ENCODE results near the gene CTDNEP1.

CTDNEP1 gene

GRCh38 chr17:7211491-7212273, 39.9 kb downstream of the CTDNEP1 start:
- ChIA-PET CTCF (interaction anchor here (0.7 kb wide), 1 partner anchor 9 kb away, joined by 3 read pairs; no protein-coding TSS in a partner anchor), POLR2A (no interaction called here)
- Histone ChIP-seq H3K27ac (ENCODE audit: insufficient read depth in 1 of 2, low read depth in 1 of 2, low read length in 2 of 2, poor library complexity in 1 of 2, severe bottlenecking in 2 of 2) (no peak overlapping the region), H3K4me1 (ENCODE audit: control extremely low read depth in 1 of 4, control insufficient read depth in 4 of 4, insufficient read depth in 4 of 4, low read length in 3 of 4) (peaks cover 8 to 36% (median 29%) of the 10 kb centered on the region in 4 experiments), H3K27me3 (replicated peaks in 2 of 5; ENCODE audit: control insufficient read depth in 4 of 5, insufficient read depth in 5 of 5, low read length in 4 of 5) (no peaks in the 10 kb centered on the region), H3K4me3 (ENCODE audit: control insufficient read depth in 1 of 7, extremely low read depth in 1 of 7, insufficient read depth in 4 of 7, low read depth in 2 of 7, low read length in 6 of 7) (no peak overlapping the region), H3K36me3 (ENCODE audit: control insufficient read depth in 4 of 4, insufficient read depth in 4 of 4, low read length in 3 of 4) (peaks cover 0 to 5% (median 0%) of the 10 kb centered on the region in 4 experiments), H3K9me3 (ENCODE audit: control extremely low read depth in 1 of 5, control insufficient read depth in 4 of 5, insufficient read depth in 2 of 5, low read depth in 1 of 5, low read length in 4 of 5) (no peaks in the 10 kb centered on the region)
- WGBS (ENCODE audit: insufficient coverage): 75% methylated on average over 8 of the region's 37 CpGs
- DNase-seq: no peak

DNA sequence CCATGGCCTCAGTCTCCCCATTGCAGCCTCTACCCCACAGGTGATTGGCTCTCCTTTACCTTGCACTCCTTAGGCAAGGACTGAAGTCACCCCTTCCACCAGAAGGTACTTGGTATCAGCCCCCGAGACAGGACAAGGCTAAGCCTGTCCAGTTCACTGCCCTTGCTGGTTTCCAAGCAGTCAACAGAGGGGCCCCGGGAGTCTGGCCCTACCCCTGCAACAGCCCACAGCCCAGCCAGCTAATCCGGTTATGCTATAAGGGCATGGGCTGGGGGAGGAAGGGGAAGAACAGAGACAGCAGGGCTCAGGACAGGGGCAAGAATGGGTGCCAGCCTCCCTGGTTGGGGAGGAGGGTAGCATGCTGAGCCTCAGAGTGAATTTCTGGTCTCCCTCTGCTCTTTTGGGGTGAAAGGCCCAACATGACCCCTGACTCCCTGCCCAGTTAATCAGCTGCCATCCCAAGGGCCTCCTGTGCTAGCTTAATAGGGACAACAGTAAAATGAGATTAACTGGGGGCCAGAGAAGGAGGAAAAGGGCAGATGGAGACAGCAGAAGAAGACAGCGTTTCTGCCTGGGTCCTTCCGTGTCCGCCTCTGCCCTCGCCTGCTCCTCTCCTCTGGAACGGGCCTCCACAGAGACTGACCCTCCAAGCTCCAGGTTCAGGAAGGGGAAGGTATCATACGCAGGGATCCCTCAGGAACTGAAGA, 42.6 kb downstream of the CTDNEP1 start:
- 96% methylated on average over 8 of the region's 9 CpGs for WGBS (ENCODE audit: insufficient coverage)
- Histone ChIP-seq H3K9me3 (ENCODE audit: control extremely low read depth in 1 of 5, control insufficient read depth in 4 of 5, insufficient read depth in 2 of 5, low read depth in 1 of 5, low read length in 4 of 5) (no peaks in the 10 kb centered on the region), H3K4me3 (ENCODE audit: control insufficient read depth in 1 of 7, extremely low read depth in 1 of 7, insufficient read depth in 4 of 7, low read depth in 2 of 7, low read length in 6 of 7) (no peak overlapping the region), H3K4me1 (ENCODE audit: control extremely low read depth in 1 of 4, control insufficient read depth in 4 of 4, insufficient read depth in 4 of 4, low read length in 3 of 4) (peaks cover 2 to 26% (median 20%) of the 10 kb centered on the region in 4 experiments), H3K36me3 (ENCODE audit: control insufficient read depth in 4 of 4, insufficient read depth in 4 of 4, low read length in 3 of 4) (peaks cover 0 to 6% (median under 1%) of the 10 kb centered on the region in 4 experiments), H3K27ac (ENCODE audit: insufficient read depth in 1 of 2, low read depth in 1 of 2, low read length in 2 of 2, poor library complexity in 1 of 2, severe bottlenecking in 2 of 2) (no peak overlapping the region), H3K27me3 (replicated peaks in 2 of 5; ENCODE audit: control insufficient read depth in 4 of 5, insufficient read depth in 5 of 5, low read length in 4 of 5) (no peaks in the 10 kb centered on the region)
- POLR2A ChIA-PET: no interaction called here
- CTCF ChIA-PET: interaction anchor here (1.5 kb wide), 1 partner anchor 163 kb away, joined by 3 read pairs; no protein-coding TSS in a partner anchor
- no peak for DNase-seq

DNA sequence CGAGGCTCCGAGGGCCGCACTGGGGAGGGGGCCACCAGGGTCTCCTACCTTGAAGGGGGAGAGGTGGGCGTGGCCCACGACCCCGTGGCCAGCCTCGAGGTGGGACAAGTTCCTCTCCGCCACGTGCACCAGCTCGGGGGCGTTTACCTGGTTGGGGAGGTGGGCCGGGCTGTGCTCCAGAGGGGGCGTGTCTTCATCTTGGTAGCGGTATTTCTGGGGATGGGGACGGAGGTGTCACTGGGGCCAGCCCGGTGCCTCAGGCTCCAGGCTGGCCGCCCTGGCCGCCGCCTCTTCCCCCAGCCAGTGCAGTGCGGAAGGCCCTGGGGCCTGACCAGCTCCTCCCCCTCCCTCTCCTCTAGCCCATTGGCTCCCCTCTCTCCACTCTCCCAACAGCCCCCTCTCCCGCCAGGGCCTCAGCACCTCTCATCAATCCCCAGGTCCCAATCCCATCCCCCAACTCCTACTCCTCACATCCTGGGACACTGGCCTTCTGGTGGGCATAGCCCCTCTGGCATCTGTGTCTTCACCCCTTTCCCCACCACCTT, 43.4 kb downstream of the CTDNEP1 start:
- WGBS (ENCODE audit: insufficient coverage): 91% methylated on average over 17 of the region's 21 CpGs
- H3K4me1 ChIP-seq (ENCODE audit: control extremely low read depth in 1 of 4, control insufficient read depth in 4 of 4, insufficient read depth in 4 of 4, low read length in 3 of 4): peaks cover 0 to 18% (median 13%) of the 10 kb centered on the region in 4 experiments
- H3K27ac ChIP-seq (ENCODE audit: insufficient read depth in 1 of 2, low read depth in 1 of 2, low read length in 2 of 2, poor library complexity in 1 of 2, severe bottlenecking in 2 of 2): no peak overlapping the region
- POLR2A ChIA-PET: no interaction called here
- H3K9me3 ChIP-seq (ENCODE audit: control extremely low read depth in 1 of 5, control insufficient read depth in 4 of 5, insufficient read depth in 2 of 5, low read depth in 1 of 5, low read length in 4 of 5): no peaks in the 10 kb centered on the region
- no peaks in the 10 kb centered on the region for H3K27me3 ChIP-seq (replicated peaks in 2 of 5; ENCODE audit: control insufficient read depth in 4 of 5, insufficient read depth in 5 of 5, low read length in 4 of 5)
- CTCF ChIA-PET: interaction anchor here (0.8 kb wide), 1 partner anchor 12 kb away, joined by 3 read pairs; the partner anchor contains the start of genes ACADVL and DLG4
- no peak overlapping the region for H3K4me3 ChIP-seq (ENCODE audit: control insufficient read depth in 1 of 7, extremely low read depth in 1 of 7, insufficient read depth in 4 of 7, low read depth in 2 of 7, low read length in 6 of 7)
- DNase-seq: no peak
- peaks cover 0 to 14% (median 6%) of the 10 kb centered on the region in 4 experiments for H3K36me3 ChIP-seq (ENCODE audit: control insufficient read depth in 4 of 4, insufficient read depth in 4 of 4, low read length in 3 of 4)

- ChIA-PET CTCF (interaction anchor here (0.8 to 1.1 kb wide), 3 partner anchors 12 to 285 kb away, joined by 3 read pairs; partner anchors contain the start of genes ACADVL and DLG4), POLR2A (no interaction called here)
These were observed 44.2 kb downstream of the CTDNEP1 start for GRCh38 chr17:7207120-7208001.

GRCh38 chr17:7205561-7205960, 46.0 kb downstream of the CTDNEP1 start:
- Histone ChIP-seq H3K36me3 (ENCODE audit: control insufficient read depth in 4 of 4, insufficient read depth in 4 of 4, low read length in 3 of 4) (peaks cover 6 to 30% (median 20%) of the 10 kb centered on the region in 4 experiments), H3K27ac (ENCODE audit: insufficient read depth in 1 of 2, low read depth in 1 of 2, low read length in 2 of 2, poor library complexity in 1 of 2, severe bottlenecking in 2 of 2) (peak overlapping the region; percentile 25 to 77), H3K27me3 (replicated peaks in 2 of 5; ENCODE audit: control insufficient read depth in 4 of 5, insufficient read depth in 5 of 5, low read length in 4 of 5) (no peaks in the 10 kb centered on the region), H3K9me3 (ENCODE audit: control extremely low read depth in 1 of 5, control insufficient read depth in 4 of 5, insufficient read depth in 2 of 5, low read depth in 1 of 5, low read length in 4 of 5) (no peaks in the 10 kb centered on the region), H3K4me3 (ENCODE audit: control insufficient read depth in 1 of 7, extremely low read depth in 1 of 7, insufficient read depth in 4 of 7, low read depth in 2 of 7, low read length in 6 of 7) (peak overlapping the region in 3 of 7 experiments; percentile 58 to 78 (median 64)), H3K4me1 (ENCODE audit: control extremely low read depth in 1 of 4, control insufficient read depth in 4 of 4, insufficient read depth in 4 of 4, low read length in 3 of 4) (peaks cover 0 to 17% (median 11%) of the 10 kb centered on the region in 4 experiments)
- ChIA-PET CTCF (no interaction called here), POLR2A (no interaction called here)
- DNase-seq: no peak
- 87% methylated on average over 10 of the region's 15 CpGs for WGBS (ENCODE audit: insufficient coverage)

More at GRCh38 chr17:7207120-7208001, 44.2 kb downstream of the CTDNEP1 start:
- Histone ChIP-seq H3K36me3 (ENCODE audit: control insufficient read depth in 4 of 4, insufficient read depth in 4 of 4, low read length in 3 of 4) (peaks cover 6 to 22% (median 12%) of the 10 kb centered on the region in 4 experiments), H3K9me3 (ENCODE audit: control extremely low read depth in 1 of 5, control insufficient read depth in 4 of 5, insufficient read depth in 2 of 5, low read depth in 1 of 5, low read length in 4 of 5) (no peaks in the 10 kb centered on the region), H3K4me3 (ENCODE audit: control insufficient read depth in 1 of 7, extremely low read depth in 1 of 7, insufficient read depth in 4 of 7, low read depth in 2 of 7, low read length in 6 of 7) (no peak overlapping the region), H3K27me3 (replicated peaks in 2 of 5; ENCODE audit: control insufficient read depth in 4 of 5, insufficient read depth in 5 of 5, low read length in 4 of 5) (no peaks in the 10 kb centered on the region), H3K27ac (ENCODE audit: insufficient read depth in 1 of 2, low read depth in 1 of 2, low read length in 2 of 2, poor library complexity in 1 of 2, severe bottlenecking in 2 of 2) (no peak overlapping the region), H3K4me1 (ENCODE audit: control extremely low read depth in 1 of 4, control insufficient read depth in 4 of 4, insufficient read depth in 4 of 4, low read length in 3 of 4) (peaks cover 0 to 18% (median 13%) of the 10 kb centered on the region in 4 experiments)
- 100% methylated on average over 11 of the region's 24 CpGs for WGBS (ENCODE audit: insufficient coverage)
- no peak for DNase-seq

DNA sequence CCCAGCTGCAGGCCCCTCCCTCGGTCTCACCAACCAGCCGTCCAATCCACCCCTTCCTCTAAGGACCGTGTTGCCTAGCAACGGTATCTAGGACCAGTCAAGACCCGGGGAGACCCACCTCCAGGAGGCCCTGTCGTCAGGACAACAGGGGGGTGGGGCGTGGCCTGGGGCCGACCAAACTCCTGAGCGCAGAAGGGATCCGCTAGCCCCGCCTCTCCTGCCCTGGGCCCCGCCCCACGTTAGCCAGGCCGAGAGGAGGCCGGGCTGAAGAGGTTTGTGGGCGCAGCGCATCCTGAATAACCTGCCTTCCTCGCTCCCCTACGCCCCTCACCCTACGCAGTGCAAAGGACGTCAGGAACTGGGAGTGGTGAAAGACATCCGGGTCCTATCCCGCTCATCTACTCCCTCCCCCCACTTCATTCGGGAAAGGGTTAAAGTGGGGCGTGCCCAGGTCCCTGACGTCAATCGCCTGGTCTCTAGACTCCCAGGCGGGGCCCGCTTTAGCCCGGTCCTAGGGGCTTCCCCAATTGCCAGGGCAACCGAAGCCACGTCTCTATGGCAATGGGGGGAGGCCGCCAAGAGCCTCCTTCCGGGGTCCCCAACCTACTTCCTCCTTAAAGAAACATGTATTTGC, 46.6 kb downstream of the CTDNEP1 start:
- ChIA-PET POLR2A (no interaction called here), CTCF (no interaction called here)
- no peaks in the 10 kb centered on the region for H3K9me3 ChIP-seq (ENCODE audit: control extremely low read depth in 1 of 5, control insufficient read depth in 4 of 5, insufficient read depth in 2 of 5, low read depth in 1 of 5, low read length in 4 of 5)
- H3K36me3 ChIP-seq (ENCODE audit: control insufficient read depth in 4 of 4, insufficient read depth in 4 of 4, low read length in 3 of 4): peaks cover 6 to 28% (median 18%) of the 10 kb centered on the region in 4 experiments
- peak overlapping the region; percentile 25 to 77 for H3K27ac ChIP-seq (ENCODE audit: insufficient read depth in 1 of 2, low read depth in 1 of 2, low read length in 2 of 2, poor library complexity in 1 of 2, severe bottlenecking in 2 of 2)
- peak overlapping the region in 6 of 7 experiments; percentile 13 to 78 (median 54) for H3K4me3 ChIP-seq (ENCODE audit: control insufficient read depth in 1 of 7, extremely low read depth in 1 of 7, insufficient read depth in 4 of 7, low read depth in 2 of 7, low read length in 6 of 7)
- no peaks in the 10 kb centered on the region for H3K27me3 ChIP-seq (replicated peaks in 2 of 5; ENCODE audit: control insufficient read depth in 4 of 5, insufficient read depth in 5 of 5, low read length in 4 of 5)
- DNase-seq: peak; percentile 93 to 97 (median 97)
- peaks cover 0 to 17% (median 11%) of the 10 kb centered on the region in 4 experiments for H3K4me1 ChIP-seq (ENCODE audit: control extremely low read depth in 1 of 4, control insufficient read depth in 4 of 4, insufficient read depth in 4 of 4, low read length in 3 of 4)
- WGBS (ENCODE audit: insufficient coverage): under 1% methylated on average over 30 of the region's 34 CpGs
